SK-N-SH treated with all-trans-retinoic acid at 6 μM for 48 hours (cell line): ENCODE measurements around the gene DPP7.

ENCODE experiments used
- BACH2 ChIP-seq: fragments of 250-450 bp; sonication (Bioruptor Pico); IDR thresholded peaks from 2 replicates; pipeline ENCODE4 v1.9.0; 2021; ENCODE audit warnings: mild to moderate bottlenecking, borderline replicate concordance
- CSDC2 ChIP-seq: fragments of 250-450 bp; sonication (Bioruptor Pico); IDR thresholded peaks from 2 replicates; pipeline ENCODE4 v1.5.0; 2020; ENCODE audit warnings: mild to moderate bottlenecking, moderate library complexity
- ESRRG ChIP-seq: fragments of 250-450 bp; sonication (Bioruptor Pico); IDR thresholded peaks from 2 replicates; pipeline ENCODE4 v1.6.1; 2021; ENCODE audit warnings: mild to moderate bottlenecking
- GLIS3 ChIP-seq: fragments of 250-450 bp; sonication (Bioruptor Pico); IDR thresholded peaks from 2 replicates; pipeline ENCODE4 v1.5.0; 2020; ENCODE audit warnings: mild to moderate bottlenecking, moderate library complexity
- PPARA ChIP-seq: fragments of 250-450 bp; sonication (Bioruptor Pico); IDR thresholded peaks from 2 replicates; pipeline ENCODE4 v1.5.0; 2020; ENCODE audit warnings: mild to moderate bottlenecking, borderline replicate concordance
- ZFP3 ChIP-seq: fragments of 250-450 bp; sonication (Bioruptor Pico); IDR thresholded peaks from 2 replicates; pipeline ENCODE4 v1.5.0; 2020; ENCODE audit warnings: mild to moderate bottlenecking, moderate library complexity
- ZFP30 ChIP-seq: fragments of 450-650 bp; formaldehyde crosslinking; IDR thresholded peaks from 2 replicates; pipeline ENCODE4 v1.5.0; 2022; ENCODE audit warnings: mild to moderate bottlenecking, moderate library complexity
- TF ChIP-seq, protein P1 (sequence below): fragments of 250-450 bp; sonication (Bioruptor Pico); IDR thresholded peaks from 2 replicates; pipeline ENCODE4 v1.8.0; 2020; ENCODE audit warnings: mild to moderate bottlenecking, moderate library complexity, borderline replicate concordance

GRCh38 chr9:137140151-137141012 lies 25.8 kb upstream of the DPP7 start:
- TF ChIP-seq BACH2 (CRISPR knock-in tag) (no peak), GLIS3 (no peak), ESRRG (CRISPR knock-in tag) (no peak), ZFP30 (no peak), CSDC2 (no peak), PPARA (no peak), ZFP3 (CRISPR knock-in tag) (no peak)
- TF ChIP-seq, protein P1, sequence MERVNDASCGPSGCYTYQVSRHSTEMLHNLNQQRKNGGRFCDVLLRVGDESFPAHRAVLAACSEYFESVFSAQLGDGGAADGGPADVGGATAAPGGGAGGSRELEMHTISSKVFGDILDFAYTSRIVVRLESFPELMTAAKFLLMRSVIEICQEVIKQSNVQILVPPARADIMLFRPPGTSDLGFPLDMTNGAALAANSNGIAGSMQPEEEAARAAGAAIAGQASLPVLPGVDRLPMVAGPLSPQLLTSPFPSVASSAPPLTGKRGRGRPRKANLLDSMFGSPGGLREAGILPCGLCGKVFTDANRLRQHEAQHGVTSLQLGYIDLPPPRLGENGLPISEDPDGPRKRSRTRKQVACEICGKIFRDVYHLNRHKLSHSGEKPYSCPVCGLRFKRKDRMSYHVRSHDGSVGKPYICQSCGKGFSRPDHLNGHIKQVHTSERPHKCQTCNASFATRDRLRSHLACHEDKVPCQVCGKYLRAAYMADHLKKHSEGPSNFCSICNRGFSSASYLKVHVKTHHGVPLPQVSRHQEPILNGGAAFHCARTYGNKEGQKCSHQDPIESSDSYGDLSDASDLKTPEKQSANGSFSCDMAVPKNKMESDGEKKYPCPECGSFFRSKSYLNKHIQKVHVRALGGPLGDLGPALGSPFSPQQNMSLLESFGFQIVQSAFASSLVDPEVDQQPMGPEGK: no peak
